IMR-90 (cell line): ENCODE data around the gene PATJ. TPM values are rescaled to one million over a fixed set of nuclear protein-coding genes. Genes with fewer than 3 reads are reported as not detected.

Experiments used
- ATAC-seq: fragments of 200-7000 bp; cut with Tn5 transposase; 2 replicates; pipeline ENCODE4 v1.9.1; 2020; ENCODE audit warnings: low read depth, mild to moderate bottlenecking, moderate library complexity
- BruUV-seq: library from RNA; stranded (reverse); fragments of 400-500 nt; replicated peaks from 2 replicates; lab custom pipeline; 2021; lab: Mats Ljungman, UMichigan
- CTCF ChIA-PET: fragments of 300-600 bp; formaldehyde crosslinking; extraction: SDS; loops from one replicate; lab custom pipeline; 2021; ENCODE audit warnings: antibody characterized with exemption; lab: Yijun Ruan, JAX
- POLR2A ChIA-PET: fragments of 300-600 bp; sonication (Branson Sonifier 250); formaldehyde crosslinking; loops from one replicate; lab custom pipeline; 2022; ENCODE audit warnings: antibody characterized with exemption; ENCODE audit not compliant: unreplicated experiment; lab: Charles Lee
- DNase-seq: peaks from one replicate; pipeline ENCODE4 v3.0.0; 2013
- H2AFZ ChIP-seq: replicated peaks from 2 replicates; pipeline ENCODE3; 2013; ENCODE audit warnings: low read length, mild to moderate bottlenecking; ENCODE audit not compliant: poor library complexity
- H2AK5ac ChIP-seq: 2 replicates; pipeline ENCODE4 v1.6.1; 2013; ENCODE audit warnings: low read depth, low read length, inconsistent platforms
- H2AK9ac ChIP-seq: replicated peaks from 2 replicates; pipeline ENCODE3; 2013; ENCODE audit warnings: mild to moderate bottlenecking, low read depth, low read length, moderate library complexity; ENCODE audit not compliant: poor library complexity
- H2BK120ac ChIP-seq: 2 replicates; pipeline ENCODE4 v1.6.1; 2013; ENCODE audit warnings: low read depth, low read length, inconsistent platforms
- H2BK15ac ChIP-seq: 3 replicates; pipeline ENCODE4 v1.6.1; 2013; ENCODE audit warnings: low read depth, low read length, inconsistent platforms
- H2BK20ac ChIP-seq: 2 replicates; pipeline ENCODE4 v1.6.1; 2013; ENCODE audit warnings: low read depth, mild to moderate bottlenecking, inconsistent platforms, low read length, moderate library complexity
- H2BK5ac ChIP-seq: 2 replicates; pipeline ENCODE4 v1.6.1; 2013; ENCODE audit warnings: mild to moderate bottlenecking, low read depth, low read length, inconsistent platforms; ENCODE audit not compliant: poor library complexity, severe bottlenecking
- H3K14ac ChIP-seq: replicated peaks from 2 replicates; pipeline ENCODE4 v1.6.1; 2013; ENCODE audit warnings: low read depth, low read length, inconsistent platforms
- H3K18ac ChIP-seq: 2 replicates; pipeline ENCODE4 v1.6.1; 2013; ENCODE audit warnings: low read depth, low read length, control low read depth
- H3K23ac ChIP-seq: 2 replicates; pipeline ENCODE4 v1.6.1; 2013; ENCODE audit warnings: low read depth, low read length, inconsistent platforms
- H3K27ac ChIP-seq: 2 replicates; pipeline ENCODE4 v1.5.1; 2013; ENCODE audit warnings: mild to moderate bottlenecking, control low read depth, low read length; ENCODE audit not compliant: insufficient read depth
- H3K27me3 ChIP-seq: 2 replicates; pipeline ENCODE4 v1.6.1; 2013; ENCODE audit warnings: low read length; ENCODE audit not compliant: control insufficient read depth, insufficient read depth
- H3K36me3 ChIP-seq: 2 replicates; pipeline ENCODE4 v1.6.1; 2013; ENCODE audit warnings: low read length, mixed read lengths; ENCODE audit not compliant: control insufficient read depth, insufficient read depth
- H3K4ac ChIP-seq: 2 replicates; pipeline ENCODE4 v1.6.1; 2013; ENCODE audit warnings: low read depth, low read length, inconsistent platforms
- H3K4me1 ChIP-seq: 2 replicates; pipeline ENCODE4 v1.6.1; 2013; ENCODE audit warnings: low read length, mixed read lengths; ENCODE audit not compliant: control insufficient read depth, insufficient read depth
- H3K4me2 ChIP-seq: 2 replicates; pipeline ENCODE4 v1.6.1; 2013; ENCODE audit warnings: low read depth, mild to moderate bottlenecking, control low read depth, low read length, moderate library complexity
- H3K4me3 ChIP-seq: 2 replicates; pipeline ENCODE4 v1.5.1; 2013; ENCODE audit warnings: low read depth, mild to moderate bottlenecking, control low read depth, low read length, moderate library complexity; ENCODE audit not compliant: insufficient read depth
- H3K56ac ChIP-seq: 2 replicates; pipeline ENCODE4 v1.6.1; 2013; ENCODE audit warnings: low read length, inconsistent platforms; ENCODE audit not compliant: insufficient read depth; ENCODE audit errors: extremely low read depth
- H3K79me1 ChIP-seq, 2 experiments: 2 replicates each; pipeline ENCODE4 v1.6.1; 2013; ENCODE audit warnings: low read length in 2 of 2, inconsistent platforms in 1 of 2, low read depth in 1 of 2
- H3K9ac ChIP-seq: 2 replicates; pipeline ENCODE4 v1.6.1; 2013; ENCODE audit warnings: low read depth, low read length, control low read depth
- H3K9me1 ChIP-seq: 2 replicates; pipeline ENCODE4 v1.6.1; 2013; ENCODE audit warnings: low read length, inconsistent platforms; ENCODE audit not compliant: insufficient read depth
- H3K9me3 ChIP-seq: 2 replicates; pipeline ENCODE4 v1.6.1; 2013; ENCODE audit warnings: low read length; ENCODE audit not compliant: control insufficient read depth, insufficient read depth
- H4K20me1 ChIP-seq: 2 replicates; pipeline ENCODE4 v1.6.1; 2013; ENCODE audit warnings: low read length, inconsistent platforms; ENCODE audit not compliant: insufficient read depth
- H4K5ac ChIP-seq: 2 replicates; pipeline ENCODE4 v1.6.1; 2013; ENCODE audit warnings: mild to moderate bottlenecking, low read depth, low read length, control low read depth
- H4K8ac ChIP-seq, 2 experiments: 2 replicates each; pipeline ENCODE4 v1.6.1; 2013; ENCODE audit warnings: low read depth in 2 of 2, low read length in 2 of 2, control low read depth in 1 of 2, inconsistent platforms in 1 of 2
- H4K91ac ChIP-seq: 2 replicates; pipeline ENCODE4 v1.6.1; 2013; ENCODE audit warnings: low read depth, low read length, inconsistent platforms; ENCODE audit not compliant: insufficient read depth
- BHLHE40 ChIP-seq: fragments of 150-350 bp; IDR thresholded peaks from 2 replicates; pipeline ENCODE4 v1.6.1; 2016; ENCODE audit warnings: mild to moderate bottlenecking, low read depth, low read length
- CEBPB ChIP-seq: IDR thresholded peaks from 2 replicates; pipeline ENCODE4 v1.6.1; 2012; ENCODE audit warnings: low read depth, low read length, improper control_type of control experiment
- CHD1 ChIP-seq: IDR thresholded peaks from 2 replicates; pipeline ENCODE4 v1.6.1; 2012; ENCODE audit warnings: low read depth, low read length, improper control_type of control experiment
- FOS ChIP-seq: fragments of 150-350 bp; IDR thresholded peaks from 2 replicates; pipeline ENCODE4 v1.6.1; 2016; ENCODE audit warnings: low read depth, low read length
- MAFK ChIP-seq: IDR thresholded peaks from 2 replicates; pipeline ENCODE4 v1.6.1; 2012; ENCODE audit warnings: low read depth, low read length, improper control_type of control experiment
- MAZ ChIP-seq: IDR thresholded peaks from 2 replicates; pipeline ENCODE4 v1.6.1; 2012; ENCODE audit warnings: low read depth, mild to moderate bottlenecking, low read length, improper control_type of control experiment, moderate library complexity, borderline replicate concordance
- MXI1 ChIP-seq: IDR thresholded peaks from 2 replicates; pipeline ENCODE4 v1.6.1; 2012; ENCODE audit warnings: low read depth, mild to moderate bottlenecking, low read length, moderate library complexity, borderline replicate concordance
- NFE2L2 ChIP-seq: fragments of 150-350 bp; IDR thresholded peaks from 2 replicates; pipeline ENCODE4 v1.6.1; 2016; ENCODE audit warnings: low read depth, mild to moderate bottlenecking, low read length
- POLR2A ChIP-seq: IDR thresholded peaks from 2 replicates; pipeline ENCODE4 v1.6.1; 2012; ENCODE audit warnings: mild to moderate bottlenecking, low read depth, low read length
- RAD21 ChIP-seq: IDR thresholded peaks from 2 replicates; pipeline ENCODE4 v1.6.1; 2012; ENCODE audit warnings: low read length, improper control_type of control experiment
- RCOR1 ChIP-seq: IDR thresholded peaks from 2 replicates; pipeline ENCODE4 v1.6.1; 2012; ENCODE audit warnings: mild to moderate bottlenecking, low read length, improper control_type of control experiment; ENCODE audit not compliant: insufficient replicate concordance
- RFX5 ChIP-seq: IDR thresholded peaks from 2 replicates; pipeline ENCODE4 v1.8.0; 2012; ENCODE audit warnings: low read depth, mild to moderate bottlenecking, low read length, moderate library complexity
- SMC3 ChIP-seq: fragments of 150-350 bp; IDR thresholded peaks from 2 replicates; pipeline ENCODE4 v1.6.1; 2016; ENCODE audit warnings: low read depth, mild to moderate bottlenecking, antibody characterized with exemption, low read length, moderate library complexity
- WGBS, 2 experiments: methylation state at CpG; one replicate each; pipeline versions ENCODE4 v1.1.5 to v1.1.7; 2013; ENCODE audit warnings: missing lambda C conversion rate in 2 of 2; ENCODE audit not compliant: insufficient read length in 1 of 2; ENCODE audit errors: extremely low coverage in 2 of 2; 5-methylcytosine and 5-hydroxymethylcytosine counted together
- dilution Hi-C: fragments of 300-500 bp; cut with HindIII; formaldehyde crosslinking; loops from one replicate; pipeline ENCODE4 v1.14.3; 2018; ENCODE audit warnings: low sequenced_read_pairs; ENCODE audit not compliant: unreplicated experiment
- in situ Hi-C: fragments of 300-500 bp; cut with MboI; formaldehyde crosslinking; loops from 3 replicates; pipeline ENCODE4 v1.14.3; 2019; ENCODE audit warnings: low sequenced_read_pairs, inconsistent platforms, mixed read lengths
- intact Hi-C: fragments of 100-400 bp; cut with micrococcal nuclease; formaldehyde crosslinking; loops from 2 replicates; pipeline ENCODE4 v1.10.0; 2022
- polyA plus RNA-seq, 3 experiments: library from polyadenylated mRNA; depleted of rRNA; stranded (reverse); fragments of >200 nt; gene quantifications; 2 replicates each; pipeline ENCODE4 v1.2.3, GENCODE V29; 2012; ENCODE audit warnings: low replicate concordance in 1 of 3
- total RNA-seq: library from RNA; depleted of rRNA; stranded (reverse); fragments of >200 nt; gene quantifications from 2 replicates; pipeline ENCODE4 v1.2.3, GENCODE V29; 2012
- TF ChIP-seq, protein P1 (sequence below): conservative IDR thresholded peaks from 2 replicates; pipeline ENCODE4 v1.5.1; 2012; ENCODE audit warnings: mild to moderate bottlenecking, low read depth, low read length, improper control_type of control experiment
- TF ChIP-seq, protein P2 (sequence below): fragments of 150-350 bp; IDR thresholded peaks from 2 replicates; pipeline ENCODE4 v1.6.1; 2016; ENCODE audit warnings: low read depth, mild to moderate bottlenecking, low read length, moderate library complexity, borderline replicate concordance
- TF ChIP-seq, protein P3 (sequence below): fragments of 150-350 bp; IDR thresholded peaks from 2 replicates; pipeline ENCODE4 v1.6.1; 2017; ENCODE audit warnings: mild to moderate bottlenecking, antibody characterized with exemption, low read length, low read depth

Gene PATJ
- total and polyA plus RNA-seq, 2 of the 4 experiments (the other 2 are of a cell fraction): 2.0 to 3.4 TPM

DNA sequence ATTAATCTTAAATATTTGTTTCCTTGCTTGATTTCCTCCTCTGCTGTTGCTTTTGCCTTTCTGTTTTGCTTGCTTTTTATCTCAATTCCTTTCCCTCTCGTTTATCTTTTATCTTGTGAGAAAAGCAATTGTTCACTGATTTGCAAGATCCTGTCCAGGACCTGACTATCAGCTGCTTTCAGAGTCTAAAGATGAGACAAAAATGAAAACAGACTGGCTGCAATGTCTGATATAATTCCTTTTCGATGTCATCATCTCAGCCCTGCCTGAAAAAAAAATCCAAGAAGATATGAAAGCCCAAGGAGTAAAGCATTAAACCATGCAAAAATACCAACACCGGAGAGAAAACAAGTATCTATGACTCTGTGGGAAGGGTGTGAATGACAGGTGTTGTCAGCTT is 225.5 kb downstream of the PATJ start:
- Histone ChIP-seq H3K9me3 (no peaks in the 10 kb centered on the region), H2AK5ac (no peak overlapping the region), H3K79me1 (no peaks in the 10 kb centered on the region), H3K36me3 (no peaks in the 10 kb centered on the region), H3K18ac (no peak overlapping the region), H3K9me1 (no peaks in the 10 kb centered on the region), H2AFZ (no peak overlapping the region), H2BK5ac (no peak overlapping the region), H3K14ac (no peak overlapping the region), H2AK9ac (no peak overlapping the region), H3K4me3 (no peak overlapping the region), H4K5ac (no peak overlapping the region), H2BK20ac (no peak overlapping the region), H3K4me2 (no peak overlapping the region), H3K27me3 (no peaks in the 10 kb centered on the region), H4K8ac (no peak overlapping the region), H3K9ac (no peak overlapping the region), H3K4ac (no peak overlapping the region), H3K56ac (no peak overlapping the region), H3K23ac (no peak overlapping the region), H2BK120ac (no peak overlapping the region), H3K27ac (no peak overlapping the region), H2BK15ac (no peak overlapping the region), H3K4me1 (no peaks in the 10 kb centered on the region), H4K91ac (no peak overlapping the region), H4K20me1 (no peaks in the 10 kb centered on the region)
- ATAC-seq (no peak), DNase-seq (peak; percentile 6)
- no TSS peak for BruUV-seq
- dilution Hi-C loops (no loop called here), intact Hi-C loops (no loop called here), in situ Hi-C loops (no loop called here)
- ChIA-PET CTCF (interaction anchor here (0.6 kb wide), 1 partner anchor 115 kb away, joined by 3 read pairs; no protein-coding TSS in a partner anchor), POLR2A (no interaction called here)
- WGBS, 2 experiments: no CpG with 5 or more reads among the region's 3 CpGs
- TF ChIP-seq, protein P1, sequence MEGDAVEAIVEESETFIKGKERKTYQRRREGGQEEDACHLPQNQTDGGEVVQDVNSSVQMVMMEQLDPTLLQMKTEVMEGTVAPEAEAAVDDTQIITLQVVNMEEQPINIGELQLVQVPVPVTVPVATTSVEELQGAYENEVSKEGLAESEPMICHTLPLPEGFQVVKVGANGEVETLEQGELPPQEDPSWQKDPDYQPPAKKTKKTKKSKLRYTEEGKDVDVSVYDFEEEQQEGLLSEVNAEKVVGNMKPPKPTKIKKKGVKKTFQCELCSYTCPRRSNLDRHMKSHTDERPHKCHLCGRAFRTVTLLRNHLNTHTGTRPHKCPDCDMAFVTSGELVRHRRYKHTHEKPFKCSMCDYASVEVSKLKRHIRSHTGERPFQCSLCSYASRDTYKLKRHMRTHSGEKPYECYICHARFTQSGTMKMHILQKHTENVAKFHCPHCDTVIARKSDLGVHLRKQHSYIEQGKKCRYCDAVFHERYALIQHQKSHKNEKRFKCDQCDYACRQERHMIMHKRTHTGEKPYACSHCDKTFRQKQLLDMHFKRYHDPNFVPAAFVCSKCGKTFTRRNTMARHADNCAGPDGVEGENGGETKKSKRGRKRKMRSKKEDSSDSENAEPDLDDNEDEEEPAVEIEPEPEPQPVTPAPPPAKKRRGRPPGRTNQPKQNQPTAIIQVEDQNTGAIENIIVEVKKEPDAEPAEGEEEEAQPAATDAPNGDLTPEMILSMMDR: no peak
- TF ChIP-seq RFX5: no peak
- TF ChIP-seq FOS: no peak
- no peak for TF ChIP-seq POLR2A
- TF ChIP-seq SMC3: no peak
- no peak for TF ChIP-seq CHD1
- TF ChIP-seq MXI1: no peak
- no peak for TF ChIP-seq NFE2L2
- TF ChIP-seq RCOR1: no peak
- no peak for TF ChIP-seq MAFK
- TF ChIP-seq MAZ: no peak
- TF ChIP-seq BHLHE40: no peak
- TF ChIP-seq CEBPB: no peak
- TF ChIP-seq, protein P2, sequence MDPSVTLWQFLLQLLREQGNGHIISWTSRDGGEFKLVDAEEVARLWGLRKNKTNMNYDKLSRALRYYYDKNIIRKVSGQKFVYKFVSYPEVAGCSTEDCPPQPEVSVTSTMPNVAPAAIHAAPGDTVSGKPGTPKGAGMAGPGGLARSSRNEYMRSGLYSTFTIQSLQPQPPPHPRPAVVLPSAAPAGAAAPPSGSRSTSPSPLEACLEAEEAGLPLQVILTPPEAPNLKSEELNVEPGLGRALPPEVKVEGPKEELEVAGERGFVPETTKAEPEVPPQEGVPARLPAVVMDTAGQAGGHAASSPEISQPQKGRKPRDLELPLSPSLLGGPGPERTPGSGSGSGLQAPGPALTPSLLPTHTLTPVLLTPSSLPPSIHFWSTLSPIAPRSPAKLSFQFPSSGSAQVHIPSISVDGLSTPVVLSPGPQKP: no peak
- TF ChIP-seq, protein P3, sequence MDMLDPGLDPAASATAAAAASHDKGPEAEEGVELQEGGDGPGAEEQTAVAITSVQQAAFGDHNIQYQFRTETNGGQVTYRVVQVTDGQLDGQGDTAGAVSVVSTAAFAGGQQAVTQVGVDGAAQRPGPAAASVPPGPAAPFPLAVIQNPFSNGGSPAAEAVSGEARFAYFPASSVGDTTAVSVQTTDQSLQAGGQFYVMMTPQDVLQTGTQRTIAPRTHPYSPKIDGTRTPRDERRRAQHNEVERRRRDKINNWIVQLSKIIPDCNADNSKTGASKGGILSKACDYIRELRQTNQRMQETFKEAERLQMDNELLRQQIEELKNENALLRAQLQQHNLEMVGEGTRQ: no peak
- TF ChIP-seq RAD21: no peak
